ENCODE measurements around the gene MBTPS1.

Gene MBTPS1

GRCh38 chr16:84071121-84071520 lies 45.6 kb downstream of the MBTPS1 start:
- DNase-seq, result no peak

GRCh38 chr16:84069540-84069939 lies 47.2 kb downstream of the MBTPS1 start:
- no peak for DNase-seq

- no peak for DNase-seq
These were observed 47.8 kb downstream of the MBTPS1 start for GRCh38 chr16:84068783-84069462.

GRCh38 chr16:84068041-84068440 lies 48.7 kb downstream of the MBTPS1 start:
- no peak for DNase-seq

- no peak for DNase-seq
These were observed 49.1 kb downstream of the MBTPS1 start for GRCh38 chr16:84067640-84068039.

- DNase-seq, result peak; percentile 37 to 53
These were observed 51.1 kb downstream of the MBTPS1 start for GRCh38 chr16:84065536-84066132.

- no peak for DNase-seq
These were observed 52.8 kb downstream of the MBTPS1 start for GRCh38 chr16:84063980-84064379.

GRCh38 chr16:84062734-84063640 lies 53.8 kb downstream of the MBTPS1 start:
- peak in 1 of 2 donors; percentile 63 for DNase-seq

- no peak for DNase-seq
These were observed 55.4 kb downstream of the MBTPS1 start for GRCh38 chr16:84061236-84061819.

GRCh38 chr16:84059946-84060901 lies 56.5 kb downstream of the MBTPS1 start:
- no peak for DNase-seq

GRCh38 chr16:84059111-84059510 lies 57.6 kb downstream of the MBTPS1 start:
- DNase-seq, result no peak

GRCh38 chr16:84058664-84059063 lies 58.1 kb downstream of the MBTPS1 start:
- DNase-seq, result no peak

- no peak for DNase-seq
These were observed 58.5 kb downstream of the MBTPS1 start for GRCh38 chr16:84058211-84058610.

GRCh38 chr16:84056933-84057332 lies 59.8 kb downstream of the MBTPS1 start:
- no peak for DNase-seq

- no peak for DNase-seq
These were observed 60.7 kb downstream of the MBTPS1 start for GRCh38 chr16:84055801-84056634.

GRCh38 chr16:84055366-84055765 lies 61.4 kb downstream of the MBTPS1 start:
- no peak for DNase-seq

GRCh38 chr16:84054916-84055315 lies 61.8 kb downstream of the MBTPS1 start:
- no peak for DNase-seq

GRCh38 chr16:84054271-84054670 lies 62.5 kb downstream of the MBTPS1 start:
- DNase-seq, result no peak

- DNase-seq, result no peak
These were observed 63.5 kb downstream of the MBTPS1 start for GRCh38 chr16:84053237-84053636.

- DNase-seq, result no peak
These were observed 64.6 kb downstream of the MBTPS1 start for GRCh38 chr16:84052071-84052622.

- DNase-seq, result no peak
These were observed 66.4 kb downstream of the MBTPS1 start for GRCh38 chr16:84050316-84050715.

Data from hippocampal formation (tissue), 2 donors.